ENCODE data around the gene JUND. TPM values are rescaled to one million over a fixed set of nuclear protein-coding genes. Genes with fewer than 3 reads are reported as not detected.

JUND gene
- total RNA-seq, 1 donor from 2014 or later, result 266 TPM

DNA sequence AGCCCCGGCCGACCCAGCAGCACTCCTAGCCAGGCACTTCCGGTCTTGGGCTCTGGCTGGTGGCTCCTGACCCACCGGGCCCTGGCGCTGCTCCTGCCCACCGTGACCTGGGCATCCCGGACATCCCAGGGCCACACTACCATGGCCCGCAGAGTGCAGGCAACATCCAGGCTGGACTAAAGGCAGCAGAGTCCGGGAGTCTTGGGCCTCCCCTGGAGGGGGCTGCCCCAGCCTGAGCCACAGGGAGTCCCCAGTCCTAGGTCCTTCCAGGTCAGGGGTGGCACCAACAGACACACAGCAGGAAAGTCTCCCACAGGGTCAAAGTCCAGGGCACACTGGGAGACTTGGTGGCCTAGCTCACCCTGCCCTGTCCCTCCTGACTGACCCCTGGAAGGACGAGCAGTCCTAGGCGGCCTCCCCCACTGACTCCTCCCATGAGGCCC is 30.7 kb upstream of the JUND start:
- DNase-seq (ENCODE audit: low read depth), result no peak
- TF ChIP-seq, protein P1, sequence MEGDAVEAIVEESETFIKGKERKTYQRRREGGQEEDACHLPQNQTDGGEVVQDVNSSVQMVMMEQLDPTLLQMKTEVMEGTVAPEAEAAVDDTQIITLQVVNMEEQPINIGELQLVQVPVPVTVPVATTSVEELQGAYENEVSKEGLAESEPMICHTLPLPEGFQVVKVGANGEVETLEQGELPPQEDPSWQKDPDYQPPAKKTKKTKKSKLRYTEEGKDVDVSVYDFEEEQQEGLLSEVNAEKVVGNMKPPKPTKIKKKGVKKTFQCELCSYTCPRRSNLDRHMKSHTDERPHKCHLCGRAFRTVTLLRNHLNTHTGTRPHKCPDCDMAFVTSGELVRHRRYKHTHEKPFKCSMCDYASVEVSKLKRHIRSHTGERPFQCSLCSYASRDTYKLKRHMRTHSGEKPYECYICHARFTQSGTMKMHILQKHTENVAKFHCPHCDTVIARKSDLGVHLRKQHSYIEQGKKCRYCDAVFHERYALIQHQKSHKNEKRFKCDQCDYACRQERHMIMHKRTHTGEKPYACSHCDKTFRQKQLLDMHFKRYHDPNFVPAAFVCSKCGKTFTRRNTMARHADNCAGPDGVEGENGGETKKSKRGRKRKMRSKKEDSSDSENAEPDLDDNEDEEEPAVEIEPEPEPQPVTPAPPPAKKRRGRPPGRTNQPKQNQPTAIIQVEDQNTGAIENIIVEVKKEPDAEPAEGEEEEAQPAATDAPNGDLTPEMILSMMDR (conservative IDR thresholded peaks at IDR 0.05; ENCODE audit: low read depth, low read length), result no peak
- no peak overlapping the region for H3K4me3 ChIP-seq (ENCODE audit: low read depth, low read length)

DNA sequence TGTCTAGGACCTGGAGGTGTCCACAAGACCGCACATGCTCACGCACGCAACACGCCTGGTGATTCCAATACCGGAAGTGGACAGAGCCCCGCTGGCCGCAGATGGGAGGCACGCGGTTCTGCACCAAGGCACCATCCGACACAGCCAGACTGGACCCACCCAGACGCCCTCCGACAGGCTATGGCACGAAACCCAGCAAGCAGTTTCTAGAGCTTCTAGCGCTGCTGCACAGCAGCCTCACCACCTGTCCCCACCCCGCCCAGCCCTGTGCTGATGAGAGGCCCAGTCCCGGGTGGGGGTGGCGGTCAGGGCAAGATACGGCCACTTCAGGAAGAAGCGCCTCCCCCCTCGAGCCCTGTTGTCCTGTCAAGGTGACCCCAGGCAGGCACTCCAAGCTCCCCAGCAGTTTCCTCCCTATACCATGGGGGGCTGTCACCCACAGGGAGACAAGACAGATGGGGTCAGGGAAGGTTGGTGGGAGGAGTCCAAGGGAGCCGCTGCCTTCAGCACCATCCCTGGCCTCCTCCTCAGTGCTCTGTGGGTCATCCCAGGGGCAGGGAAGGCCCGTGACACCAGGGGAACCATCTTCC is 30.2 kb upstream of the JUND start:
- no peak overlapping the region for H3K4me3 ChIP-seq (ENCODE audit: low read depth, low read length)
- no peak for DNase-seq (ENCODE audit: low read depth)
- TF ChIP-seq, protein P1 (conservative IDR thresholded peaks at IDR 0.05; ENCODE audit: low read depth, low read length), result no peak

DNA sequence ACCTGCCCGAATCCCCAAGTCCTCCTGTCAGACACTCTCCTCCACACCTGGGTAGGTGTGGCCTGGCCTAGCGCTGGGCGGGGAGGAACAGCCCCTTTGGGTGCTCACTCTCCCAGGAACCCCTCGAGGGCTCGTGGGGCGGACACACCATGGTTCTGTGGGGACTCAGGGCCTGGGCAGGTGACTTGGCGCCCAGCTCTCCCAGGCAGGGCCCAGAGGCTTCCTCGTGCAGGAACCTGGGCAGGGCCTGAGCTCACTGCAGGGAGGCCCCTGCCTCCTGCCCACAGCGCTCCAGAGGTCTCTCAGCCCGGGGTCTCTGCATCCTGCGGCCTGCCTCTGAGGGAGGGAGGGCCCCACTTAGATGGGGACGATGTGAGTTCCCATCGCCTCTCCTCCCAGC is 29.5 kb upstream of the JUND start:
- TF ChIP-seq, protein P1 (conservative IDR thresholded peaks at IDR 0.05; ENCODE audit: low read depth, low read length), result no peak
- no peak for DNase-seq (ENCODE audit: low read depth)
- H3K4me3 ChIP-seq (ENCODE audit: low read depth, low read length), result no peak overlapping the region

DNA sequence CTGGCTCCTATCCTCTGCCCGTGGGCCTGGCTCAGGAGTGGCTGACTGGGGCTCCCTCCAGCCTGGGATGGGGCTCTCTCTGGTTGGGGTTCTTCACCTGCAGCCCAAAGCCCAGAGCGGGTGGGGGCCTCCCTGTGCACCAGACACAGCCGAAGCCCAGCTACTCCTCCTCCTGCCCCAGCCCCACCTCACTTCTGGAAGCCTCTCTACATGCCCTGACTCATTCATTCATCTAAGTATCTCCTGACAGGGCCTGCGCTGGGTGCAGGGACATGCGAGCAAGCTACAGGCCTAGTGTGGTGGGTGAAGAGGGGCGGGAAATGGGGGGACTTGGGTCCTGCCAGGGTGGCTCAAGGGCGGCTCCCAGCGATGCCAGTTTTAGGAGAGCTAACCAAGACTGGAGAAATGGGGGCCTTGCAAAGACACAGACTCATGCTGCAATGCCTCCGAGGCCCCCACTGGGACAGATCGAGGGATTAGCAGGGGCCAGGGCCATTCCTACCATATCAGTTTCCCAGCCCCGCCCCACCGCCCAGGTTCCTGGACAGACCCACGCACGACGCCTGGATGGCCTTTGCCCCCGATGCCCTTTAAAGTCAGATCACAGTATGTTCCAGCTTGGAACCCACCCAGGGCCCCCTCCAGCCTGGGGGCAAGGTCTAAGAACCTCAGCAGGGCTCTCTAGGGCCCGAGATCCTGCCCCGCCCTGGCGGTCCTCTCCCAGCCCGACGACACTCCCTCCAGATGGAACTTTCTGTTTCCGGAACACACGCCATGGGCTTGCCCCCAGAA is 28.9 kb upstream of the JUND start:
- H3K4me3 ChIP-seq (ENCODE audit: low read depth, low read length), result no peak overlapping the region
- TF ChIP-seq, protein P1 (conservative IDR thresholded peaks at IDR 0.05; ENCODE audit: low read depth, low read length), result no peak
- DNase-seq (ENCODE audit: low read depth), result no peak

DNA sequence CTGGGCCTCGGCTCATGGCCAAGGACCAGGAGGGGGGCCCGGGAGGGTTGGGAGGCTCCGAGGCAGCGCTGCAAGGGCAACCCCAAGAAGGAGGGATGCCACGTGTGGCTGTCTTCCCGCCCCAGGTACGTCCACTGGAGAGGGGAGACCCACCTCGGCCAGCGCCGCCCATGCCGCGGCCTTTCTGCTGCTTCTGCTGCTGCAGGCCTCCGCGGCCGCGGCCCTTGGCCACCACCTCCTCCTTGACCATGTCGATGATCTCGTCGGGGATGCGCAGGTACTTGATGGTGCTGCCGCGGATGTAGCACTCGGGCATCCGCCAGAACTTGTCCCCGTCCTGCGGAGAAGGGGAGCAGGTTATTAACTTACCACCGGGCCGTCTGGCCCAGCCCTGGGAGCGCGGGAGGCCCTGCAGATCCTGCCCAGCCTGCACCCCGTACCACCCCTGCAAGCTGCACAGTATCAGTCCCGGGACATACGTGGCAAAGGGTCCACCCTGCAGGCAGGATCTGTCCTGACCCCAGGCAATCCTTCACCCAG is 28.2 kb upstream of the JUND start:
- DNase-seq (ENCODE audit: low read depth), result no peak
- H3K4me3 ChIP-seq (ENCODE audit: low read depth, low read length), result no peak overlapping the region
- TF ChIP-seq, protein P1 (conservative IDR thresholded peaks at IDR 0.05; ENCODE audit: low read depth, low read length), result no peak

DNA sequence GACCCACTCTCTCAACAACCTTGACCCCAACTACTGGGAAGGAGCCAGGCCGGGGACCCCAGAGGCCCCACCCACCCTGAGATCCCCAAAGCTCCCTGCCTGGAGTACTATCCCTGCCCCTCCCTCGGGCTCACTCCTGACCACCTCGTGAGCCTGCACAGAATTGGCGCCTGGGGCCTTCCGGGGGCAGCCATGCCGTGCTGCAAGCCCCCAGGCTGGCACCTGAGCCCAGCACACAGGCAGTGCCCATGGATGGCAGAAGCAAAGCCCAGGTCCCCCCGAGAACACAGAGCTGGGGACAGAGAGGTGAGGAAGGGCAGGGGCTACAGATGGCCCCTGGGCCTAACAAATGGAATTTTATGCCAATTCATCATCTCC is 27.5 kb upstream of the JUND start:
- H3K4me3 ChIP-seq (ENCODE audit: low read depth, low read length), result no peak overlapping the region
- TF ChIP-seq, protein P1 (conservative IDR thresholded peaks at IDR 0.05; ENCODE audit: low read depth, low read length), result no peak
- DNase-seq (ENCODE audit: low read depth), result no peak

Measured in epithelial cell of proximal tubule (primary cell).